ENCODE results near the gene RELN.

Gene RELN

DNA sequence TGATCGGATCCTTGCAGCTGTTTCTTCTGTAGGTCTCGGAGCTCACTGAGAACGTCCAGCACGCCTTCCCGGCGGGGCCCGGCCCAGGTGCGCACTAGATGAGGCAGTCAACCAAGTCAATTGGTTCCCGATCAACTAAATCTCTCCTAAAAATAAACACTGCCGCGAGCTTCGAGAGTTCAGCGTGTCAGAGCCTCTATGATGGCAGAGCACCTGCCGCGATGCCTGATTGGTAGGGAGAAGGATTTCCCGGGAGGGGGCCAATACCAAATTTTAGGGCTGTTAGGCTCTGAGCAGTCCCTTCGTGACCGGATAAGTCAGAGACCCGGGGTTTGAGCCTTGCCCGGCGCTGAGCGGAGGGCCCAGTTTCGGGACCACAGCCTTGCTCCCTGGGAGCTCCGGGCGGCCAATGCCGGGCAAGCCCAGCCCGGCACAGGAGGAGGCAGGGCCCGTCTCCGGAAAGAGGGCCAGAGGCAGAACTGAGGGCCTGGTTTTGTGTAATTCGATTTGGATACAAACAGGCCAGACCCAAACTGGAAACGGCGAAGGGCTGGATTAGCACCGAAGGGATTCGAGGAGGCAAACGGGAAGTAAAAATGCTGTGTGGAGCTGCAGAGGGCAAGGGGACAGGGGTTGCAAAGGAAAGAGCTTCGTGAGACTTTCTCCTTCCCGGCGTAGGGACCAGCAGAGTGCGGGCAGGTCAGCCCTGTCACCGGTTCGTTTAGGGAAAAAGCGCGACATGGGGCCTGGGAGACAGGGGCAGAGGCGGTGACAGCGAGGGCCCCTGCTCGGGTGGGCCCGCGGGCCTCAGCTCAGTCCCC lies 544.0 kb downstream of the RELN start:
- no peak for DNase-seq

DNA sequence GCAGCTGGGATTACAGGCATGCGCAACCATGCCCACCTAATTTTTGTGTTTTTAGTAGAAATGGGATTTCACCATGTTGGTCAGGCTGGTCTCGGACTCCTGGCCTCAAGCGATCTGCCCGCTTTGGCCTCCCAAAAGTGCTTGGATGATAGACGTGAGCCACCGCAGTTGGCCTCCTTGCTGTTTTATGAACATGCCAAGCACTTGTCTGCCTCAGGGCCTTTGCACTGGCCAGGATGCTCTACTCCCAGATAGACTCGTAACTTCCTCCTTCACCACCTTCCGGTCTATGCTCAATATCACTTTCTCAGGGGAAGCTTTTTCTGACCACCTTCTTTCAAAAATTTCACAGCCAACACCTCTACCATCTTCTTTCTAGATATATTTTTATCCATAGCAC lies 549.8 kb downstream of the RELN start:
- DNase-seq: no peak

DNA sequence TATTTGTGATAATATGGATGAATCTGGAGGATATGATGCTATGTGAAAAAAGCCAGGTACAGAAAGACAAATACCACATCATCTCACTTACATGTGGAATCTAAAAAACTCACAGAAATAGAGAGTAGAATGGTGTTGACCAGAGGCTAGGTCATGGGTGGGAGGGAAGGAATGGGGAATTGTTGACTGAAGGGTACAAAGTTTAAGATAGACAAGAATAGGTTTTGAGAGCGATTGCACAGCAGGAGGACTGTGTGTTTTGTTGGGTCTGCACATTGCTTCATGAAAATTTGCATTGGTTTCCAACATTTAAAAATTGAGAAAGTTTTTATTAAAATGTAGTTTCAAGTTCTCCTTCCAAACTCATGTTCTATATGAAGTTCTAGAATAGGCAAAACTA lies 551.8 kb downstream of the RELN start:
- DNase-seq: no peak

DNA sequence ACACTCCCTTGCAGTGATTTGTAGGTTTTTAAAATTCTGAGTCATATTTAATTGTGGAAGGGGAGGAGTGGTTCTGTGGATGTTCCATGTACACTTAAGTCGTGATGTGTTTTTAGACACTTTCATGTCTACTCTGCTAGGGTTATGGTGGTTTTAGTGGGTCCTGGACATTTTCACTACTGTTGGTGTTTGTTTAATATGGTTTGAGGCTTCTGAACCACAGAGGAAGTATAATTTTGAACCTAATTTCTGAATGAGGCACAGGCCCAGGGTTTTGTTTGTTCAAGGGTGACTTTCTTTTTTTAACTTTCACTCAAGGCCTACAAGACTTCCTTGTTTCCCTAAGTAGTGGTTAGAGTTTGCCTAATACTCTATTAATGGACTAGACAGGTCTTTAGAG lies 556.7 kb downstream of the RELN start:
- no peak for DNase-seq

DNA sequence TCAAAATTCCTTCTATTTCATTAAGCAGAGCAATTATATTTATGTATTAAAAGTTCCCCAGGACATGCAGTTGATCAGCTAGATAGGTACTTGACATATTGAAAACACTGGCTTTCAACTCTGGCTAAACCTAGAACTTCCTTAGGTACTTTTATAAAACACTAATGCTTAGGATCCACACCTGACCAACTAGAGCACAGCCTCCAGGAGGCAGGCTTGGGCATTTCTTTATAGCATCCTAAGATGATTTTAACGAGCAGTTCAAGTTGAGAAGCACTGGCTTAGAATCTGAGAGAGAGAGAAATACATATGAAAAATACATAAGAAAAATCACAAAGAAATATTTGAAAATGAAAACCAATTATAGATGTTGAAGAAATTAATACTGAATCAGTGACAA lies 564.3 kb downstream of the RELN start:
- no peak for DNase-seq

DNA sequence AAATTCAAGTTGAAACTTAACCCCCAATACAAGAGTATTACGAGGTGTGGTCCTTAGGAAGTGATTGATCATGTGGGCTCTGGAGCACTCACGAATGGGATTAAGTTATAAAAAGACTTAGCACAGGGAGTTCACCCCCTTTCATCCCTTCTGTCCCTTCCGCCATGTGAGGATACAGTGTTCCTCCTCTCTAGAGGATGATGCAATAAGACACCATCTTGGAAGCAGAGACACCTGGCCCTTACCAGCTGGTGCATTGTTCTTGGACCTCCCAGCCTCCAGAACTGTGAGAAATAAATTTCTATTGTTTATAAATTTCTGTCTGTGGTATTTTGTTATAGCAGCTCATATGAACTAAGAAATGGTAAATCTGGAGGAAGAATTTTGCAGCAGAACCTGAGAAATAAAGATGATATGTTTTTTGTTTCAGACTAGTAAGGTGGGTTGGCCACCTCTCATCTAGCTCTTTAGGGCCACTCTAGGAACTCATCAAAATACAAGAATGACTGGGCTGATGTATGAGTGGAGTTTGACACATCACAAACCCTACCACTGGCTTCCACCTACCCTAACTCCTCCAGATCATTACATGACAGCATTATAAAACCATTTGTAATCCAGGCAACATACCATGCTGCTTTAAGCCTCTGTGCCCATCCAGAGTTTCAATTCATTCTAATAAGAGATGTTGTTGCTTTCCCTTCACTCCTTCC lies 565.8 kb downstream of the RELN start:
- no peak for DNase-seq

Measured in hematopoietic multipotent progenitor cell treated with erythropoietin and hydrocortisone succinate and interleukin-3 and kit ligand, for 8 days (in vitro differentiated cells).